GM18870 (cell line): ENCODE measurements around the gene OR2H1.

Experiments used
- ATAC-seq: cut with Tn5 transposase; IDR thresholded peaks from one replicate; pipeline ENCODE4 v1.9.1; 2021; ENCODE audit warnings: moderate library complexity; ENCODE audit not compliant: unreplicated experiment

The OR2H1 gene

DNA sequence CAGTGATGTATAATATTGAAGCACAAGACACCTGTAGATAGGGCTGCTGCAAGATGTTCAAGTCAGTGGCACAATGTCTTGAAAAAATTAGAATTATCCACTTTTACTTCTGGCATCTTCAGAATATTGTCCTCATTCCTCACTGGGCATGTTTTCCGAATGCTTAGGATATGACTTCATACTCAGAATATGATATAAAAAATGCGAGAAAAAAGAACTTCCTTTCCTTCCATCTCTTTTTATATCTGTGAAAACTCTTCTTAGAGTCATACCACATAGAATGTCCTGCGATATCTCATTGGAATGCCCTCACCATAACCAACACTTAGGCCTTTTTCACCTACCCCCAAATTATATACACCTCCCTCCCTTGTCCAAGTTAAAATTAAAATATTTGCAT lies 26.2 kb downstream of the OR2H1 start:
- ATAC-seq: no peak

GRCh38 chr6:29483735-29484134 lies 26.8 kb downstream of the OR2H1 start:
- no peak for ATAC-seq

DNA sequence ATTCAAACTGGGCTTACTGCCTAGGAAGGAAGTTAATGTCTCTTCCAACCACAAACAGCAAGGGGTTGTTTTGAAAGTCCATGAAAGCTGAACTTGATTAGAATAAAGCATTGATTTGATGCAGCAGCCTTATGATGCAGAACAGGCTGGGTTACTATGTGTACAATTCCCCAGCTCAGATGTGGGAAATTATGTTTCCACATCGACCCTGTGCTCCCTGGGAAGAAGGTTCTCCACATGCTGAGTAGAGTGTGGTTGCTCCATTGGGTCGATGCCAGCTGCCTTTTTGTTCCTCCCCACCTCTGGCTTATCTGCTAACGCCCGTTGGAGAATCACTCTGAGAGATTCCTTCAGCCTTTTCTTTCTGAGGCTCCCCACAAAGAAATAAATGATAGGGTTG lies 29.6 kb downstream of the OR2H1 start:
- no peak for ATAC-seq

GRCh38 chr6:29487131-29487530 lies 30.2 kb downstream of the OR2H1 start:
- ATAC-seq: no peak

DNA sequence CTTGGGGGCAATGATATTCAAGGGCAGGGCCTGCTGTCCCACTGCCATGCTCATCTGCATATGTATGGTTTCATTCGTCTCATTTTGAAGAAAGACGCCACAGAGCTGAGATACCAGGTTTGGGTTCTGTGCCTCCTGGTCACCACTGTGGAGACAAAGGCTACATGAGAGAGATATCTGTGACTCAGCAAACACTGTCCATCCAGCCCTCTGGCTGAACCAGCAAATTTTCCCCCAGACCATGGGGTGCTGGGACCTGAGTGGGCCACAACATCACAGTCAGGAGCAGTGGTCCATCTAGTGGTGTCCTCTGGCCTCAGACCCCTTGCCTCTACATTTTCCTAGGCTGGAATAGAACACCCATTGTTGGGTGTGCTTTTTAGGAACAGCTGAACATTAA lies 30.7 kb downstream of the OR2H1 start, which contains the start of gene MAS1L:
MAS1L (minus strand) TSS at position 297 of the 400 bp plus-strand sequence; CDS start at position 243, 54 bp downstream.
- ATAC-seq: no peak

GRCh38 chr6:29488874-29489273 lies 31.9 kb downstream of the OR2H1 start:
- no peak for ATAC-seq

DNA sequence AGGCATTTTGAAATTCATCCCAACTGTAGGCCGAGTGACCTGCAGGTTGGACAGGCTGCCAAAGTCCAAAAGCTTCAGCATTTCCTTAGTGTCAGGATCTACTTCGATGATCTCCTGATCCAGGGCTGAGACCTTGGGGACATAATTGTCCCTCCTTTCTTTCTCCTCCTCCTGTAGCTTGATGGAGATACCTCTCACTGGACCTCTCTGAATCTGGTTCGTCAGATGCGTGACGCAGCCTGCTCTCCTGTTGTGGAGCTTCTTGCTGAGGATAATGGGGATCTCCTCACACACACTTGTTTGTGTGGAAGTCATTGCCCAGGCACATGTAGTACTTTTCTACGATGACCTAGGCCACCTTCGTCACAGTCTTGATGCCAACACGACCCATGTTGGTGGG lies 32.3 kb downstream of the OR2H1 start:
- no peak for ATAC-seq

- no peak for ATAC-seq
These were observed 33.1 kb downstream of the OR2H1 start for GRCh38 chr6:29490055-29490454.

- ATAC-seq: no peak
These were observed 33.6 kb downstream of the OR2H1 start for GRCh38 chr6:29490552-29490951.

DNA sequence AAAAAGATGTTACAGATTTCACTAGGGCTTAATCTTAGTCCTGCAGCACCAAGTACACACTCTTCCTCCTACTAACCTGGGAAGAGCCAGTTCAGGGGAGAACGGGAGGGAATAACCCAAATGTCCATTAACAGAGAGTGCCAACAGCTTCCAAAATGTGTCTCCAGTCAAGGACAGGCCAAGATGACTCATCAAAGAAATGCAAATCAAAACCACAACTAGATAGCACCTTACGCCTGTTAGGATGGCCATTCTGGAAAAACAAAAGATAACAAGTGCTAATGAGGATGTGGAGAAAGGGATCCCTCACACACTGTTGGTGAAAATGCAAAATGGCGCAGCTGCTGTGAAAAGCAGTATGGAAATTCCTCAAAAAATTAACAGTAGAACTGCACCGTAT lies 34.6 kb downstream of the OR2H1 start:
- ATAC-seq: no peak

DNA sequence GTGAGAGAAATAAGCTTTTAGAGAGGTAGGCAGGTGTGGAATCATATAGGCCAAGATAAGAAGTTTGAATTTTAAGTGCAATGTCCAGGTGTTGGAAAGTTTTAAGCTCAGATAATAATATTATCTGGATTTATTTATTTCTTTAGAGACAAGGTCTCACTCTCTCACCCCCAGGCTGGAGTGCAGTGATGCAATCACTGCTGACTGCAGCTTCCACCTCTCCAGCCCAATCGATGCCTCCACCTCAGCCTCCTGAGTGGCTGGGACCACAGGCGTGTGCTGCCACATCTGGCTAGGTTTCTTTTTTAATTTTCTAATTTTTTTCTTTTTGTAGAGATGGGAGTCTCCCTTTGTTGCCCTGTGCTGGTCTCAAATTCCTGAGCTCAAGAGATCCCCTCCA lies 36.3 kb downstream of the OR2H1 start:
- ATAC-seq: no peak

DNA sequence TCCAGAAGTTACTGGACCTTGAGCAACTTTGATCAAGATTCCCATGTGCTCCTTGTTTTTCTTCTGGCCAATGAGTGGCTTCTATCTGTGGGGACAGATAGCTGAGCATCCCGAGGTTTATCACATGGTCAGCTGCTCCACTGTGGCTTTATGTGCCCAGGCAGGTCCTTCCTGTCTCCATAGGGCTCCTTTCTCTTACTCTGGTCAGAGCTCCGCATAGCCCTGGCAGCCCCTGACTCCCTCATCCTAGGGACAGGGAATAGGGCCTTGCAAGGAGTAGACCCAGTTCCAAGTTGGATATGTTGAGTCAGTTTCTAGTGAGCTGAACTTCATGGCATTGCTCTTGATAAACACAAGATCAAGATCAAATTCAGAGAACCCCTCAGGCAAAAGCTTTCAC lies 37.2 kb downstream of the OR2H1 start:
- no peak for ATAC-seq

GRCh38 chr6:29495571-29495970 lies 38.6 kb downstream of the OR2H1 start:
- no peak for ATAC-seq

- ATAC-seq: no peak
These were observed 40.0 kb downstream of the OR2H1 start for GRCh38 chr6:29496961-29497360.

DNA sequence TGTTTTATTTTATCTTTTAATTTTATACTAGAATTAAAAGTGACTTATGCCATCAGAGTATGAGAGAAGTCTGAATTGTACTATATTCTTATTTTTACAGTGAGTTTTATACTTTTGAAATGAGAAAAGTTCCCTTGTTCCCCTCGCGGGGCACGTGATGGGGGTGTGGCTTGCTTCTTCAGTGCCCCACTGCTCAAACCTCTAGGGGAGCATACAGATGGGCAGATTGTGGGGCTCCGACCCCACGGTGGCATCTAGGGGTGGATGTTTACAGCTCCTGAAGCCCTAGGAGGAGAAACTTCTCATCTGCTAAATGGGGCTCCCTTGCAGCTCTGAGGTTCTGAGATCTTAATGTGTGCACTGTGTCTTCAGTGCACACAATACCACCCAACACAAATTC lies 42.7 kb downstream of the OR2H1 start:
- no peak for ATAC-seq

DNA sequence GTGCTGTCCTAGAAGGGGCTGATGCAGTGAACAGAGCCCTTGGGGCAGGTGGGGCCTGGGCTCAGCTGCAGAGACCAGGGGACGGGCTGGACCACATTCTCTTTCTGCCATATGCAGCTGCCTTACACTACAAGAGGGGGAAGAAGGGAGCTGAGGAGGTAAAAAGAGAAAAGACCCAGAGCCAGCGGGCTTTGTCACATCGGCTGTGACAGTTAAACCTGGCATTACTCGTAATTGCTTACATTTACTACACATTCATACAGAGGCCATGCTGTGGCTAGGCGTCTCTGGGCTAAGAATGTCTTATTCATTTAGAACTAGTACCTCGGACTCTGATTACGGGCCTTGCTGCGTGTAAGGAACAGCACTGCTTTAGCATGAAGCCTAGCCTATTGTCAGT lies 43.6 kb downstream of the OR2H1 start:
- ATAC-seq: no peak

DNA sequence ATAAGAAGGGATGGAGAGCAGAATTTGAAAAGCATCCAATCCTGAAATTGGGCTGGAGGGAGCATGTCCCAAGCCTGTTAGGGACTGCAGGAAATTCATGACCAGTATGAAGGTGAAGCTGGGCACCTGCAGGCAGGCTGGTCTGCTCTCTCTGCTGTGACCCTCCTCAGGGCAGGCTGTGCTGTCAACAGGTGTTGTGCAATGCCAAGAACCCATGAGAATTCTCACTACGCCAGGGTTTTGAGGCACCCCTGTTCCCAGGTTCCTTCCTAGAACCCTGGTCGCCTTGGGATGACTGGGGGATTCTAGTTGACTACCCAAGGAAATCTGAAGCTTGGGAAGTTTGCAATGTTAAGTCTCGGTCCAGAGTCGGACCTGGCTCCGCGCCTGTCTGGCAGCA lies 44.2 kb downstream of the OR2H1 start:
- no peak for ATAC-seq

DNA sequence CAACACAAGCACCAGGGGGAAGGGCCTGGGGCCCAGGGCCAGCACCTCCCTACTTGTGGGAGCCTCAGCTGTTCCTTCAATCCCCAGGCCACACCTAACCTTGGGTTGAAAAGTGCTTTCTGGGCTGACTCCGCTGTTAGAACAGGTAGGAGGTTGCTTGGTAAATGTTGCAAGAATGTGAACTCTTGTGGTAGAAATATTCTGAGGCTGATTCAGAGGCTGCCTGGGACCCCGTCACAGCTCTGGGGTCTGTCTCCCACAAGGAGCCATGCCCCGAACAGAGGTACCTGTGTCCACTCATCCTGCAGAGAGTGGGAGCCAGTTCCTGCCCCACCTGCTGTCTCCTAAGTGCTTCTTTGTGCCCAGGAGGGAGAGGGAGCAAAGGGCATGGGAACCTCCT lies 45.2 kb downstream of the OR2H1 start:
- ATAC-seq: no peak

GRCh38 chr6:29502597-29502996 lies 45.6 kb downstream of the OR2H1 start:
- no peak for ATAC-seq

DNA sequence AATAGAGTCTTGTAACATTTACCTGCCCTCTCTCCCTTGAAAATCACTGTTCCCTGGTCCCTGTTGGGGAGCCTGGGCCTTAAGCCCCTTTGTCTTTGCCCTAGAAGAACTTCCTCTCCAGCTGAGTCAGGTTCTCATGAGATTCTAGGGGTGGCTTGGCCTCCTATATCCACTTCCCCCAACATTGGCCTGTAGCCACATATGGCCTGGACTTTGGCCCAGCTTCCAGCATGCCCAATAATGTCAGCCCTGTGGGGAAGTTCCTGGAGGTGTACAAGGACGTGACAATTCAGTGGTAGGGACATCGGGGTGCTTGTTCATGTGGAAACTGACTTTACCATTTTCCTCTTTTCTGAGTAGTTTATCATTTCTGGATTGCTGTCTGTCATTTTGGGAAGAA lies 48.0 kb downstream of the OR2H1 start:
- ATAC-seq: no peak

- no peak for ATAC-seq
These were observed 48.9 kb downstream of the OR2H1 start for GRCh38 chr6:29505808-29506207.

DNA sequence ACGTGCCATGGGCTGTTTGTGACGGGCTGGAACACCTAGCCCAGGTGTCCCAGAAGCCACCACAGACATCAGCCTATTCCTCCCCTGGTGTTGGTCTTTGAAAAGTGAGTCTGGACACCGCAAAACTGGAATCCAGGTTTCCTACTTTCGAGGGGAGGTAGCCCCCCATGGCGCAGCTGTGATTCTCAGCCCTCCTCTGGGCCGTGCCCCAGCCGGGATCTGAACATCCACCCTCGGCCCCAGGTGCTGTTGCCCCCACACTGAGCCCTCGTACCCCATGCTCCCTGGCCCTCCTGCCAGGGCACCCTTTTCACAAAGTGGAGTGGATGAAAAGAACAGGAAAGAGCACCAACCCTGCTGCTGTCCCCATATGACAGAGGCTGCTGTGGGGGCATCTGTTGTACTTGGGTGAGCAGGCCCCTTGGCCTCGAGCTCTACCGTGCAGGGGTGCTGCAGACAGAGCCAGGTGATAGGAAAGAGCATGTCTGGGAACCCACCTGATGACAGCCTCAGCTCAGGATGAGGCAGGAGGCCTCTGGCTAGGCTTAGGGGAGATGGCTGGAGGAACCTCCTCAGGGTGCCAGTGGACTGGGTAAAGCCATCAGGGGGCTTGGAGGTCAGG lies 49.6 kb downstream of the OR2H1 start:
- ATAC-seq: no peak

DNA sequence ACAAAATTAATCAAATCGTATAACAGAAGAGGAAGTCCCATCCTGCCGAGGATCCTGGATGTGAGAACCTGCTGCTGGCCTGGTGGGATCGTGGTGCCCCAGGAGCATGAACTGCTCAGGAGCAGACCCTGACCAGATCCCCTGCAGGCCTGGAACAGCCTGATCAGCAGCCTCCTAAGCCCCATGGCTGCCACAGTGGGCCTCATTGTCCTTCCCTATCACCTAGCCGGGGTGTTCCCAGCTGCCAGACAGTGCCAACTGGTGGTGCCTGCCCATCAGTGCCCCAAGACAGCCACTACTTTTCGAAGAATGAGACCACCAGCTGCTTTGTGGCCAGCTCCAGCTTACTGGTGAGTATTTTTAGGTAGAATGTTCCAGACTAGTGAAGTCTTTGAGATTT lies 50.4 kb downstream of the OR2H1 start:
- ATAC-seq: no peak
